ENCODE measurements around the gene IRS2.

DNA sequence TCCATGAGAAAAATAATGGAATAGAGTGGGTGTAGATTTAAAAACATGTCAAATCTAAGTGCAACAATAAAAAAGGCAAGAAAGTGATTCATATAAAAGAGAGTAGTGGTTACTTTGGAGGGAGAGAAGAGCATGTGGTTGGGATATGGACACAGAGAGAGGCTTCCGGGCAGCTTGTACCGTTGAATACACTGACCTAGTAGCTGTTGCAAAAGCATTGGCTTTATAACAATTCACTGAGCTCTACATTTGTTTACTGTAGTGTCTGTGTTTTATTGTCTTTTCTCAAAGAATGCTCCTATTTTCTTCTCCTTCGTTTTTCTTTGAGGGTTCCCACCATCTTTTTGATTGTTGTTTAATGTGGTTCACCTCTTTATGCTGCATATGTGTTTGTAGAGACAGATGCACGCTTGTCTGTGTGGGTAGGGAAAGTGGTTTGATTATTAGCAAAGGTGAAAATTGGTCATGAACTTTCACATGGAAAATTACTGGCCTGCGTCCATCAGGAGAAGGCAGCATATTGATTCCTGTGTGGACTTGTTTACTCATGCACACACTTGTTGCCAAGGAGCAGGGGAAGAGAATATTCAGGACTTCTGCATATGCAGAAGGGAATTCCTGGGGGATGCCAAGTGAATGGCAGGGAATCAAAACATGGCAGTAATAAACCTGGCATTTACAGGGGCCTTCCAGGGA lies 29.9 kb upstream of the IRS2 start:
- TF ChIP-seq, protein P1, sequence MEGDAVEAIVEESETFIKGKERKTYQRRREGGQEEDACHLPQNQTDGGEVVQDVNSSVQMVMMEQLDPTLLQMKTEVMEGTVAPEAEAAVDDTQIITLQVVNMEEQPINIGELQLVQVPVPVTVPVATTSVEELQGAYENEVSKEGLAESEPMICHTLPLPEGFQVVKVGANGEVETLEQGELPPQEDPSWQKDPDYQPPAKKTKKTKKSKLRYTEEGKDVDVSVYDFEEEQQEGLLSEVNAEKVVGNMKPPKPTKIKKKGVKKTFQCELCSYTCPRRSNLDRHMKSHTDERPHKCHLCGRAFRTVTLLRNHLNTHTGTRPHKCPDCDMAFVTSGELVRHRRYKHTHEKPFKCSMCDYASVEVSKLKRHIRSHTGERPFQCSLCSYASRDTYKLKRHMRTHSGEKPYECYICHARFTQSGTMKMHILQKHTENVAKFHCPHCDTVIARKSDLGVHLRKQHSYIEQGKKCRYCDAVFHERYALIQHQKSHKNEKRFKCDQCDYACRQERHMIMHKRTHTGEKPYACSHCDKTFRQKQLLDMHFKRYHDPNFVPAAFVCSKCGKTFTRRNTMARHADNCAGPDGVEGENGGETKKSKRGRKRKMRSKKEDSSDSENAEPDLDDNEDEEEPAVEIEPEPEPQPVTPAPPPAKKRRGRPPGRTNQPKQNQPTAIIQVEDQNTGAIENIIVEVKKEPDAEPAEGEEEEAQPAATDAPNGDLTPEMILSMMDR (IDR thresholded peaks at IDR 0.05; ENCODE audit: insufficient read depth, low read length, poor library complexity, severe bottlenecking): no peak
- no peak for TF ChIP-seq EZH2phosphoT487 (conservative IDR thresholded peaks at IDR 0.05; ENCODE audit: low read length)
